Putamen (tissue), 1 donor: ENCODE results near the gene HIVEP1.
A peak's percentile ranks its signal among the peaks of the same experiment; 100 is the strongest.
"Not testable (repeated sequence)": the region's sequence is repeated elsewhere in the genome, so short reads cannot be mapped to it uniquely, and the experiment has no call there.

Experiments
- DNase-seq: peaks from one replicate; pipeline ENCODE4 v3.0.0-alpha.2; 2016; ENCODE audit warnings: low spot score

HIVEP1 gene

DNA sequence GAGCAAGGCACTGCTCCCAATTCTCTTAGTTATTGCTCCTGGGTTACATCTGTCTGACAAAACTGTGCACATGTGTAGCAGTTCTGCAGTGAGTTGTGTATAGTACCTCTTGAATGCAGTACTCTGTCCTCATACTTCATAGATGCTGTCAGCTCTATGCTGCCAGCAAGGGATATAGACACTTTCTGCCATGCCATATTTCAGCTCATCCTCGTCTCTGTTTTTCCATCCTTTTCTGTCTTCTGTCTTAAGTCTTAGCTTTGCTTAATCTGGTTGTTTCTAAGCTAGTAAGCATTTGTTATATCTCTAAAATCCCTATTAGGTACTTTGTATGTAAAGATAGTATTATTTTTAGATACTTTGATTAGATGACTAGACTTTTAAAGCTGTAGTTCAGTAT lies 76.4 kb downstream of the HIVEP1 start:
- DNase-seq = no peak

DNA sequence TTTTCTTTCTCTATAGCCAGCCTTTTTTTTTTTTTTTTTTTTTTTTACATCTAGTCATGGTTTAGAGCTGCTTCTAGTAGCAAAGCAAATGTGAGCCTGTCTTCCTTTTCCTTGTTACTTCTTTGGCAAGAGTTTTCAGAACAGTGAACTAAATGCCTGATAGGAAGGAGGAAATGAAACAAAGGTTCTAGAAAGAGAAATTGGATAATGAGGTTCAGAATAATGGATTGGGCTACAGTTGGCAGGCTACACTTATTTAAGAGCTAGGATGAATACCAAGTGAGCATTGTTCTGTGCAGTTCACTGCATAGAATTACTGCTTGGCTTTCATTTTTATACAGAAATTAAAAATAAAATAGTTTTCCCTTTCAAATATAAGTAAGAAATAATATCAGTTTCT lies 78.6 kb downstream of the HIVEP1 start:
- DNase-seq = peak; percentile 8

DNA sequence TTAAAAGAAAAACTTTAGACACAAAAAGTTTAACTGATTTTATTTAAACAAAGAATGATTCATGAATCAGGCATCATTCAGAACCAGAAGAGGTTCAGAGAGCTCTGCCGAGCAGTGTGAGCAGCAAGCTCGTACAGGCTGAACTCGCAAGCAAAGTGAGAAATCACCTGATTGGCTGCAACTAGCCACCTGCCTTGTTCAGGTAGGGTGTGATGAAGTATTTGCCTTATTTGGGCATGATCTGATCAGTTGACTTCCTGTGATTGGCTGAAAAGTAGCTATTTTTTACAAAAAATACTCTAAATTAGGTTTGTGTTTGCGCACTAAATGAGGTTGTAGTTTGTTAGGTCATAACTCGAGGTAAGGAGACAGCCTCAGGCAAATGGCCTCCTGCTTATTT lies 80.7 kb downstream of the HIVEP1 start:
- DNase-seq = no peak

DNA sequence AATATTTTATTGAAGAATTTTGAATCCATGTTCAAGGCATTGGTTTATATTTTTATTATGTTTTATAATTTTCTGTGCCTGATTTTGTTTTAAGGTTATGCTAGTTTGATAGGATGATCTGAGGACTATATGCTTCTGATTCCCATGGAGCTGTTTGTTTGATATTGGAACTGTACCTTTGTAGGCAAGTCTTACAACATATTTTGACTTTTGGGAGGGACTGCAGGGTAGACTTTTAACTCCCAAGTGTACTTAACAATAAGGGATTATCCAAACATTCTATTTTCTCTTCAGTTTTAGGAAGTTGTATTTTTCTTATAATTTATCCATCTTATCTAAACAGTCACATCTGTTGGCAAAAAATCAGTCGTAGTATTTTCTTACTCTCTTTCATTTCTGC lies 82.6 kb downstream of the HIVEP1 start:
- DNase-seq = no peak

DNA sequence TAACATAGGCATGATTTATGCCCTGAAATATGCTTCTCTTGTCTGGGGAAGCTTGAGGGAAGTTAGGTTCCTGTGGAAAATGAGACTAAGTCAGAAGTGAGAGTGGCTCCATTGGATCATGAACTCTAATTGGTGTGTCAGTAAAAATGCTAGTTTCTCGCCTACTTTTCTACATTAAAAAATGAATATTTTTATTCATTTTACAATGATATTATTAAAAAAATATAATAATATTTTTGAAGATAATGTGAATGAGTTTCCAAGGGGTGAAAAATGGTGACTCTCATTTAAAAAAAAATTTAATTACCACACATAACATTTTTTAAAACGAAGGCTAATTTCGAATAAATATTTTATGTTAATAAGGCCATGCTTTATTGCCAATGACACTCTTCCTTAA lies 84.2 kb downstream of the HIVEP1 start:
- no peak for DNase-seq

DNA sequence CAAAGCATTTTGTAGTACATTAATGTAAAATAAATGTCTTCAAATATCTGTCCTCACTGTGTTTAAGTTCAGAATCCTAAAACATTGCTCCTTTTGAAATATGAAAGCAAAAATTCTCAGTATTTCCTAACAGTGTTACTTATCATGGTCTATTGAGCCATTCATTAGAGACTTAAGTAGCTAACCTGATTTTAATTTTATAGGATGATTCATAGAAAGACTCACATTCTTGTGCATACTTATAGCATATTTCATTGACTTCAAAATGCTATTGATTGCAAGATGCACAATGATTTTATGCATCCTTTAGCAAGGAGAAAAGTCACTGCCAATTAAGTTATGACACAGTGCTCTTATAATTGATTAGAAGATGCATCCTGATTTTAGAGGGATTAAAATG lies 85.7 kb downstream of the HIVEP1 start:
- DNase-seq = no peak

DNA sequence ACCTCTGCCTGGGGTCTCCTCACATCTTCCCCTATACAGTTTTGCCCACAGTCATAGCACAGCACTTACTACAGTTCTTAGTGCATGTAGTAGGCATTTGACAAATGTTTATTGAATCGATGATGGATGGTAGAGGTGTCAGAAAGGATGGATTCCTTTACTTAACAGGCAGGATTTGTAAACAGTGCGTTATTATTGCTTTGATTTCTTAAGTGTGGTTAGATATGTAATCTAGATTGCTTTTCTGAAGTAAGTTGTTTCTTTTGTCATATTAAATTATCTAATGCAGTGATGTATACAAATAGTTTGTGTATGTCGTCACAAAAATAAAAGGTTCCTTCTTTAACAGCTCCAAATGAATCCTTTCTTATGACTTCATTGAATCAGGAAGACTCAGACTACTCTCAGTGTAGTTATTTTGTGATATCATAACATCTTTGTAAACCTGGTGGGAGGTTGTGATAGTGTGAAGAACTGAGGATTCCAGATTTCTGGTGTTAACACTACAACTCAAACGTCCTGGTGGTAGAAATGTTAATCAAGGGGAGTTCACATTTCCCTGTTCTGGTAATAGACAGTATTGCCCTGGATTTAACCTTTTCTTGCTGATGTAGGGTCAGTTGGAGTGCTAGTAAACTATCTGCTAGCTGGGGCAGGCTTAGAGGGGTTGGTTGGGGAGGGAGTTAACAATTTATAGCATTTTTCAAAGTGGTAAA lies 87.7 kb downstream of the HIVEP1 start:
- DNase-seq = no peak

DNA sequence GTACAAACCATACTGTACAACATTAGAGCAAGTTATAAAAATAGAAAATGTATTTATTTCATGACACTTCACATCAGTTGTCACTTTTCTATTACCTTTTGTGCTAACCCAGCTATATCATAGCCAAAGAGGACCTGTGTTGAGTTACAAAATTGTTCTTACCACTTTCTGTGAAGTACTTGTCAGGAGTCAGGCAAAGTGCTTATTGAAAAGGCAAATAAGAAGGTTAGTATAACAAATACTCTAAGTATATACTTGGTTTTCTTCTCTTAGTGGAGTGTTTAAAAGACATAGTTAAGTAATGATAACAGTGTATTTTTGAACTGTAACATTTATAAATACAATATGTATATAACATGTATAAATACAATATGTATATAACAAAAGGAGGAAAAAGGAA lies 88.9 kb downstream of the HIVEP1 start:
- DNase-seq = no peak

DNA sequence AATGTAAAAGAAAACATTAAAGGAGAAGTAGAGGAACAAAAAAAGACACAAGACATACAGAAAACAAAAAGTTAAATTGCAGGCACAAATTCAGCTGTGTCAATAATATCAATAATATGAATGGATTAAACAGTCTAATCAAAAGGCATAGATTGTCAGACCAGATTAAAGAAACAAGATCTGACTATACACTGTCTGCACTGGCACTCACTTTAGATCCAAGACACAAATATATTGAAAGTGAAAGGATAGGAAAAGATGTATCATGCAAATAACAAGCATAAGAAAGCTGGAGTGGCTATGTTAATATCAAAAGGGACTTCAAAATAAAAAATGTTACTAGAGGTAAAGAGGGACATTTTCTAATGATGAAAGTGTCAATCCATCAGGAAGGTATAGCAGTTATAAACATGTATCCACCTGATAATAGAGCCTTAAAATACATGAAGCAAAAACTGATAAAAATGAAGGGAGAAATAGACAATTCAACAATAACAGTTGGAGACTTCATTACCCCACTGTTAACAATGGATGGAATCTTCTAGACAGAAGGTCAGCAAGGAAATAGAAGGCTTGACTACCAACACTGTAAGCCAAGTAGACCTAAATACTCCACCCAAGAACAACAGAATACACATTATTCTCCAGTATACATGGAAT lies 89.7 kb downstream of the HIVEP1 start:
- no peak for DNase-seq

DNA sequence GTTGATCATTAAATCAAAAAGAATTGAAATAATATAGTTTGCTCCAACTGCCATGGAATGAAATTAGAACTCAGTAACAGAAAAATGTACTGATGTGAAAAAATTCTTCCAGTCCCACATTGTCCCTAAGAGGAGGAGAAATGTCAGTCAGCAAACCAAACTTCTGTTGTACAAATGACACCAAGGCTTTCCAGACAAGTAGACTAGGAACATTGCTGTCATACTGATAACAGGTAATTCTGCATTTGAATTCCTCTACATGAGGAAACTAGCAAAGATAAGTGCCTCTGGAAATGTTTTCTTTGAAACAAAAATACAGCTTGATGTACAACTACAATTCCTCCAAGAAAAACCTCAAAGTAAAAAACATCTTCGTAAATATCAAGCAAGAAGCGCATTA lies 90.2 kb downstream of the HIVEP1 start:
- no peak for DNase-seq

DNA sequence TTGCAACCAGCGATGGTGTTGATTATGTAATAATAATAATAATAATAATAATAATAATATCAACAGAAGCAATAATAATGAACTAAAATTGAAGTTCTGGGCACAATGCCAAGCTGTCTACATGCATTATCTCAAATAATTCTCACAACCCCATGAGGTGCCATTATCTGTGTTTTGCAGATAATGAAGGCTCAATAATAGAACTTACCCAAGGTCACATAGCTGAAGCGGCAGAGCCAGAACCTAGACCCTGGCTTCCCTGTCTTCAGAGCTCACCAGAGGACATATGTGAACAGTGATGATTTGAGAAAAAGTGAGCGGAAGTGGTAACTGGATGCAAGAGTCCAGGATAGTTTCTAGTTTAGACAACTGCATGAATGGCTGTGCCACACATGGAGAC lies 91.0 kb downstream of the HIVEP1 start:
- no peak for DNase-seq

DNA sequence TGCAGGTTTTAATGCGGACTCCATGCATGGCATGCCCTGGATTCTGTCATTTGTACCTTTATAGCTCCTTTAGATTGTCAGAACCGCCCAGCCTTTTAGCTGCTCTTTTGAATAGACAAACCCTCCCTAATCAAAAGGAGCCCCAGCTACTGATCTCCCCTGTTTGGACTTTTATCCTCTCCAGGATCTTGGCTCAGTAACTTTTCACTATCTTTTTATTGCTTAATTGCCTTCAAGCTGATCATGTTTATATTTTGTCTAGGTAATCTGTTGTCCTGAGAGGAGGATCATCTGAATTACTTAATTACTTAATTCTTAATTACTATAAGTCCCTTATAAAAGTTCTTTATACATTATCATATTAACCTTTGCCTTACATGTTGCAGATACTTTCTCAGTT lies 93.2 kb downstream of the HIVEP1 start:
- no peak for DNase-seq

DNA sequence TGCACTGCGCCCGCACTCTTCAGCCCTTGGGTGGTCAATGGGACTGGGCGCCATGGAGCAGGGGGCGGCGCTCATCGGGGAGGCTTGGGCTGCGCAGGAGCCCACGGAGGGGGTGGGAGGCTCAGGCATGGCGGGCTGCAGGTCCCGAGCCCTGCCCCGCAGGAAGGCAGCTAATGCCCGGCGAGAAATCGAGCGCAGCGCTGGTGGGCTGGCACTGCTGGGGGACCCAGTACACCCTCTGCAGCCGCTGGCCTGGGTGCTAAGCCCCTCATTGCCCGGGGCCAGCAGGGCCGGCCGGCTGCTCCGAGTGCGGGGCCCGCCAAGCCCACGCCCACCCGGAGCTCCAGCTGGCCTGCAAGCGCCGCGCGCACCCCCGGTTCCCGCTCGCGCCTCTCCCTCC lies 96.3 kb downstream of the HIVEP1 start:
- DNase-seq = not testable (repeated sequence)

DNA sequence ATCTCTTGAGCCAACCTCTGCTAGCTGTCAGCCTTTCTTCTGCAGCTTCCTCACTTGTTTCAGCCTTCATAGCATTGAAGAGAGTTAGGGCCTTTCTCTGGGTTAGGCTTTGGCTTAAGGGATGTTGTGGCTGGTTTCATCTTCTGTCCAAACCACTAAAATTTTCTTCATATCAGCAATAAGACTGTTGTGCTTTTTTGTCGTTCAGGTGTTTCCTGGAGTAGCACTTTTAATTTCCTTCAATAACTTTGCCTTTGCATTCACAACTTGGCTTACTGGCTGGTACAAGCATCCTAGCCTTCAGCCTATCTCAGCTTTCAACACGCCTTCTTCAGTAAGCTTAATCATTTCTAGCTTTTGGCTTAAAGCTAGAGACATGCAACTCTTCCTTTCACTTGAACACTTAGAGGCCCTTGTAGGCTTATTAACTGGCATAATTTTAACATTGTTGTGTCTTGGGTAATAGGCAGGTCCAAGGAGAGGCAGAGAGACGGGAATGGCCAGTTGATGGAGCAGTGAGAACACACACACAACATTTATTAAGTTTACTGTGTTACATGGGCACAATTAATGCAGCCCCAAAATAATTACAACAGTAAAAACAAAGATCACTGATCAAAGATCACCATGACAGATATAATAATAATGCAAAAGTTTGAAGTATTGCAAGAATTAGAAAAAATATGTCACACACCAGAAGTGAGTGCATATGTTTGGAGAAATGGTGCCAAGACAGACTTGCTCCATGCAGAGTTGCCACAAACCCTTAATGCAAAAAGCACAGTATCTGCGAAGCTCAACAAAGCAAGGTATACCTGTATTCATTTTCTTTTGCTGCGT lies 98.6 kb downstream of the HIVEP1 start:
- no peak for DNase-seq

DNA sequence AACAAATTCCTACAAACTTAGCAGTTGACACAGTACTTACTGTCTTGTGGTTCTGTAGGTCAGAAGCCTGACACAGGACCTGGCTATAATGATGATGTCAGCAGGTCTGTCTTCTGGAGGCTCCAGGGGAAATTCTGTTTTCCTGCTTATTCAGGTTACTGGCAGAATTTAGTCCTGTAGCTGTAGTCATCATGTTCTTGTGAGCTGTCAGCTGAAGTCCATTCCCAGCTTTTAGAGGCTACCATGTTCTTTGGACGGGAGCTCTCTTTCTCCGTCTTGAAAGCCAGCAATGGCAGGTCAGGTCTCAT lies 99.2 kb downstream of the HIVEP1 start:
- no peak for DNase-seq

DNA sequence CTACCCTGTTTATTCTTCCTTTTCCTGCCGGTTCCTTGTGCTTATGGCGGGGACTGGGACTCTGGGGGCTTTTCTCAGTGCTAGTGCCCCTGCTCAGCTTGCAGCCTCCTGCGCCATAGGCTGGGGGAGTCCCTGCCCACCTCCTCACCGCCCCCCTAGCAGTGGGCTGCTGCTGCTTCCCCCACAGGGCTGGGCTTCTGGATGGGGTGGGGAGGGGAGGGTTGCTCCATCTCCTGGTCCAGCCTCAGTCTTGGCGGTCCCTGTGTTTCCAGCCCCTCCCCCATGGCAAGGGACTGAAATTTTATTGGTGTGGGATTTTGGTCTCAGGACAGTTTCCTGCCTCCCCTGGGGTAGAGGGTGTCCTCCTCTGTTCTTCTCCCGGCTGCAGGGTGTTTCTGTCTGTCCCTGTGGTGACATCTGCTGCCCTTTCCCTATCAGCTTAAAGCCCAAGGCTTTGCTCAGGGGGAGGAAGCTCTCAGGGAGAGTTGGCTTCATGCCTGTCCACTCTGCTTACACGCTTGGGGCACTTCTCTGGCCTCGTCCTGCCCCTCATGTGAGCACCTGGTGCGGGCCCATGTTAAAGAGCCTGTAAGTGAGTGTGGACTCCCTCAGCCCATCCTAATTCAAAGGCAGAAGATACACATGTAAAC lies 100.6 kb downstream of the HIVEP1 start:
- DNase-seq = no peak

DNA sequence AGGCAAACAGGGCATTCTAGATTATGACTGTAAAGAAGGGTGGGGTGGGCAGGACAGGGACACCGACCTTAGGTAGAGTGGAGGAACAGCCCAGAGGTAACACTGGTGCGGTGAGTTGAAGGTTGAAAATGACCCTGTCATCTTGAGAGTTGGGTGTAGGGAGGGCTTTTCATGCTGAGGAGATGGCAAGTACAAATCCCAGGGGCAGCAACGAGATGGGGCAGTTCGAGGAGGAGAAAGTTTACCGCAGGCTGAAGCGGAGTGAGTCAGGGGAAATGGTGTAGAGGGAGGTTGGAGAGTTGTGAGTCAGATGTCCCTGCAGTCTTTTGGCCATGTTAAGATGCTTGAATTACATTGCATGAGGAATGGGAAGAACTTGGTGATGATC lies 101.1 kb downstream of the HIVEP1 start:
- no peak for DNase-seq

DNA sequence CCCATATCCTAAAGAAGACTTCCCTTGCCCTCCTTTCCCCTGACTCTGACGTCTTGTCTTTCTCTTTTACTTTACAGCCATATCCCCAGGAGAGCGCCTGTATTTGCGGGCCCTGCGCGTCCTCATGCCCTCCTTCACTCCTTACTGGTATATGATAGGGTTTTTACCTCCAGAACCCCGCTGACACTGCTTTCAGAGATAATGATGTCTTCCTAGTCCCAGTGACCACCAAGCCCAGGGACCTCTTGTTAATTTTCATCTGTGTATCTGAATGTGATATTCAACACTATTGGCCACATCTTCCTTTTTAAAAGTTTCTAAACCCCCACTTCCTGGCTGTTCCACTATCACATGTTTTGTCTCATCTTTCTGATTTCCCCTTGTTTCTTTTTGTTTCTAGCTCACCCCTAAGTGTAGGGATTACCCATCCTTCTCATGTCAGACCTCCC lies 102.0 kb downstream of the HIVEP1 start:
- no peak for DNase-seq

DNA sequence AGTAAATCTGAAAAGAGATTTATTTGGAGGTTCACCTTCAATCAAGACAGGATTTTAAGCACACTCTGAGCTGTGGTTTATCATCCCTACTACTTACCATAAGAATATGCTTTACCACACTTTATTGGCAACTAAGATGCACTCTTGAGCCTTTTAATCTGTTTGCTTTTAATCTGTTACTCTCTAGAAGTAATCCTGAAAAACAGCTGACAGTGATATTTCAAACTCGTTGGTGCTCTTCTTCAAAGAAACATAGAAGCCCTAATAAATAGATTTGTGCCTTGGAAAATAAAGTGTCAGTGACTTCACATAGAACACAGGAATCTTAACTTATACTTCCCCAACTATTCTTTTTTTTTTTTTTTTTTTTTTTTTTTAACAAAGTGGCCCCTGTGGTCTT lies 102.9 kb downstream of the HIVEP1 start:
- no peak for DNase-seq

DNA sequence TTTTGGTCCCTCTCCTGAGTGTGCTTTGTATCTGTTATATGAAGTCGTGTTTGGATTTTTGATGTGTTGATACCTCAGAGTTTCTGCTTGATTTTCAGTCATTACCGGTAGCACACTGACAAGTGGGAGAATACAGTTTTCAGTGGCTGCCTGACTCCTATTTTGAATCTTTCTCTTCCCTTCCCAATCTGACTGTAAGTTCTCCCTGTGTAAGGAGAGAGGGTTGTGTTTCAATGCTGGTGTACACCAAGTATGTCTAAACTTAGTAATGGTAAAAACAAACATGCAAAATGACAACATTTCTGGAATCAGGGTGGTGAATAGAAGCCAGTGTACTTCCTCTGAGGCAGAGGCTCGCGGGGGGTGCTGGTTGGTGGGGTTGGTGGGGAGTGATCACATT lies 103.4 kb downstream of the HIVEP1 start:
- no peak for DNase-seq

DNA sequence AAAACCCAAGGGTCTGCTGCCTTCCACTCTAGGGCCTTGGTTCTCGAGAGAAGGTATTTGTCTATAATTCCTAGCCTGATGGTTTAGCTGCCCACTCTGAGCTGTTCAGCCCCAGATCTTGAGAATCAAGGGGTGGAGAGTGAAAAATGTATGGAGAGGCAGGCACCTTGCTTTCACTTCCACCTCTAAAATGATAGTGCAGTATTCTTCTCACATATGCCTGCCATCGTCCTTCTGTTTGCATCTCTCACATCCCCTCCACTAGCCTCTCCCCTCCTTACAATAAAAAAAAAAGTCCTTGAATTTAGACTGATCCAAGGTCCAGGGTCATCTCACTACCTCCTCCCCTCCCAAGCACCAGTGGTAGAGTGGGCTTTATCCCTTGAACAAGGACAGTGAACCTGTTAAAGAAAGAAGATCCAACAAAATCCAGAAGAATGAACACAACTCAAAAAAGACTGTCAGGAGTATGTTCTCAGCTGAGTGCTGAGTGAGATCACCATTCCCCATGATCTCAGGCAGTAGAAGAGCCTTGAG lies 104.2 kb downstream of the HIVEP1 start:
- DNase-seq = no peak

DNA sequence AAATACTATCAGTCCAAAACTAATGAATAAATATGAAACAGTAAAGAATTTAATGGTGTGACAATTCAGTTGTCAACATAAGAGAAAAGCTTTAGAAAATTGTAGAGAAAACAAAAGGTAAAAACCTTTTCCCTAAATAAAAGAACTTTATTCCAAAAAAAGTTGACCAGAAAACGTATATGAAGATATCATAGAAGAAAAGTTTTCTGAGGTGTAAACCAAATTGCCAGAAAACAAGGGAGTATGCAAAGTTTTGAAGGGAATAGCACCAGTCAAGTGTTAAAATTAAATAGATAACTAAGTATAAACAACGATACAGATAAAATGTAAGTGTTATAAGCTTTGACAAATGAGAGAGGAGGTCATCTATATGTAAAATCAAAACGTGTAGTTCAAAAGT lies 104.9 kb downstream of the HIVEP1 start:
- no peak for DNase-seq

DNA sequence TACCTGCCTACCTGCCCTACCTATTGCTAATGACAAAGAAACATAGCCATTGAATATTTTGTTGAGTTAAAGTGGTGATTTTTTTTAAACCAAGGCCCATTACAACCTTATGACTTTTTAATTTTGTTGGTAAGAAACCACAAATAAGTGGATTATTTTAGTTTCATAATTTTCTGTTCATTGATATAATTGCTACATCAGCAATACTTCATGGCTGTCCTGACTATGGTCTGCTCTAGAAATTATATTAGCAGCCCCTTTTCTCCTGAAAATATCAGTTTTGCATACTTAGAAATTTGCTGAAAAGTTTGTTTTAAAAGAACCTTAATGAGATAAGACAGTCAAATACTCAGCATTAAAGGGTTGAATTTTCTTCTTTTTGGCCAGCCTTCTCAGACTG lies 106.5 kb downstream of the HIVEP1 start:
- DNase-seq = no peak
